HL-60 (cell line): ENCODE measurements around the gene WFIKKN1.
A peak's percentile ranks its signal among the peaks of the same experiment; 100 is the strongest.

Experiments
- DNase-seq, 2 experiments: peaks; one replicate each; pipeline ENCODE4 v3.0.0-alpha.2; 2010 to 2020; ENCODE audit warnings: low read depth in 1 of 2, low spot score in 1 of 2
- H3K27ac ChIP-seq: fragments of 250-450 bp; sonication (Bioruptor Pico); replicated peaks from 2 replicates; pipeline ENCODE4 v1.5.1; 2020; ENCODE audit warnings: mild to moderate bottlenecking, moderate library complexity
- H3K27me3 ChIP-seq: fragments of 250-450 bp; sonication (Bioruptor Pico); 2 replicates; pipeline ENCODE4 v1.5.1; 2021; ENCODE audit warnings: mild to moderate bottlenecking, moderate library complexity; ENCODE audit not compliant: insufficient read depth, poor library complexity, severe bottlenecking
- H3K4me3 ChIP-seq: replicated peaks from 2 replicates; pipeline ENCODE4 v1.5.1; 2011; ENCODE audit warnings: mild to moderate bottlenecking, control low read depth, low read length; ENCODE audit not compliant: insufficient read depth
- GABPA ChIP-seq: IDR thresholded peaks from 2 replicates; pipeline ENCODE4 v1.6.1; 2012; ENCODE audit warnings: low read depth
- POLR2AphosphoS5 ChIP-seq: IDR thresholded peaks from 2 replicates; pipeline ENCODE4 v1.6.1; 2012; ENCODE audit warnings: low read depth
- REST ChIP-seq: IDR thresholded peaks from 2 replicates; pipeline ENCODE4 v1.6.1; 2012; ENCODE audit warnings: low read depth; ENCODE audit not compliant: insufficient replicate concordance
- SPI1 ChIP-seq: IDR thresholded peaks from 2 replicates; pipeline ENCODE4 v1.6.1; 2012; ENCODE audit warnings: low read depth, mild to moderate bottlenecking, borderline replicate concordance
- TF ChIP-seq, protein P1 (sequence below): IDR thresholded peaks from one replicate; pipeline ENCODE4 v1.5.1; 2011; ENCODE audit warnings: low read length, control low read depth, inconsistent platforms; ENCODE audit not compliant: insufficient read depth

WFIKKN1 gene

GRCh38 chr16:647173-647902 is 16.6 kb downstream of the WFIKKN1 start:
- Histone ChIP-seq H3K27ac (no peak overlapping the region), H3K27me3 (no peaks in the 10 kb centered on the region), H3K4me3 (no peak overlapping the region)
- TF ChIP-seq POLR2AphosphoS5 (peak; percentile 15; the same call in 1 of the 2 replicates), REST (no peak), GABPA (no peak)
- TF ChIP-seq, protein P1, sequence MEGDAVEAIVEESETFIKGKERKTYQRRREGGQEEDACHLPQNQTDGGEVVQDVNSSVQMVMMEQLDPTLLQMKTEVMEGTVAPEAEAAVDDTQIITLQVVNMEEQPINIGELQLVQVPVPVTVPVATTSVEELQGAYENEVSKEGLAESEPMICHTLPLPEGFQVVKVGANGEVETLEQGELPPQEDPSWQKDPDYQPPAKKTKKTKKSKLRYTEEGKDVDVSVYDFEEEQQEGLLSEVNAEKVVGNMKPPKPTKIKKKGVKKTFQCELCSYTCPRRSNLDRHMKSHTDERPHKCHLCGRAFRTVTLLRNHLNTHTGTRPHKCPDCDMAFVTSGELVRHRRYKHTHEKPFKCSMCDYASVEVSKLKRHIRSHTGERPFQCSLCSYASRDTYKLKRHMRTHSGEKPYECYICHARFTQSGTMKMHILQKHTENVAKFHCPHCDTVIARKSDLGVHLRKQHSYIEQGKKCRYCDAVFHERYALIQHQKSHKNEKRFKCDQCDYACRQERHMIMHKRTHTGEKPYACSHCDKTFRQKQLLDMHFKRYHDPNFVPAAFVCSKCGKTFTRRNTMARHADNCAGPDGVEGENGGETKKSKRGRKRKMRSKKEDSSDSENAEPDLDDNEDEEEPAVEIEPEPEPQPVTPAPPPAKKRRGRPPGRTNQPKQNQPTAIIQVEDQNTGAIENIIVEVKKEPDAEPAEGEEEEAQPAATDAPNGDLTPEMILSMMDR = no peak
- DNase-seq = peak in 1 of 2 experiments; percentile 28

GRCh38 chr16:648071-648780 is 17.4 kb downstream of the WFIKKN1 start:
- TF ChIP-seq, protein P1 = peak; percentile 63
- TF ChIP-seq SPI1 (no peak), POLR2AphosphoS5 (peak; percentile 42; the same call in 1 of the 2 replicates), REST (no peak), GABPA (no peak)
- H3K27me3 ChIP-seq = no peaks in the 10 kb centered on the region
- H3K4me3 ChIP-seq = peak overlapping the region; percentile 60
- DNase-seq = peak; percentile 52 to 74
- peak overlapping the region; percentile 90 for H3K27ac ChIP-seq

GRCh38 chr16:648781-649589 is 18.2 kb downstream of the WFIKKN1 start, which contains the start of gene WDR90:
Gene WDR90, plus strand, starts transcription at chr16:649365. Its CDS starts 52 bp downstream, at chr16:649417.
- Histone ChIP-seq H3K27me3 (no peaks in the 10 kb centered on the region), H3K27ac (peak within 1 kb of the TSS; percentile 90), H3K4me3 (peak within 1 kb of the TSS; percentile 60)
- TF ChIP-seq GABPA (peak; percentile 77), SPI1 (peak; percentile 72; the same call in 1 of the 2 replicates), REST (peak; percentile 8), POLR2AphosphoS5 (peak; percentile 45; the same call in 1 of the 2 replicates)
- TF ChIP-seq, protein P1 = no peak
- peak; percentile 87 to 94 for DNase-seq
